GM12878 (cell line): ENCODE data around the gene SGMS1.

Experiments
- EGR1 ChIP-seq, 2 experiments: IDR thresholded peaks; 1 replicate in 1 of 2; 2 replicates in 1 of 2; pipeline ENCODE4 v1.6.1; 2011 to 2012; ENCODE audit warnings: low read depth in 2 of 2, low read length in 2 of 2, borderline replicate concordance in 1 of 2, mild to moderate bottlenecking in 1 of 2, moderate library complexity in 1 of 2
- EP300 ChIP-seq, 2 experiments: fragments of 150-350 bp in 1 of 2; IDR thresholded peaks; 2 replicates each; pipeline ENCODE4 v1.6.1; 2011 to 2012; ENCODE audit warnings: low read depth in 2 of 2, low read length in 2 of 2, borderline replicate concordance in 1 of 2, improper control_type of control experiment in 1 of 2, inconsistent platforms in 1 of 2; ENCODE audit not compliant: control insufficient read depth in 1 of 2
- POLR2A ChIP-seq: IDR thresholded peaks from 2 replicates; pipeline ENCODE4 v1.6.1; 2011; ENCODE audit warnings: low read depth, mild to moderate bottlenecking, low read length
- SUPT20H ChIP-seq: IDR thresholded peaks from 2 replicates; pipeline ENCODE4 v1.6.1; 2011; ENCODE audit warnings: low read depth, mild to moderate bottlenecking, low read length, moderate library complexity, borderline replicate concordance; ENCODE audit not compliant: control insufficient read depth
- ZNF274 ChIP-seq: IDR thresholded peaks from one replicate; pipeline ENCODE4 v1.8.0; 2011; ENCODE audit not compliant: insufficient read length, insufficient read depth
- TF ChIP-seq, protein P1 (sequence below), 3 experiments: IDR thresholded peaks in 2 of 3; conservative IDR thresholded peaks in 1 of 3; 2 replicates each; pipeline ENCODE4 v1.5.1; 2011; ENCODE audit warnings: low read depth in 3 of 3, low read length in 3 of 3, mild to moderate bottlenecking in 3 of 3, control low read depth in 2 of 3, moderate library complexity in 2 of 3, inconsistent platforms in 1 of 3, mixed read lengths in 1 of 3; ENCODE audit not compliant: control insufficient read depth in 2 of 3, insufficient read depth in 1 of 3; ENCODE audit errors: extremely low read depth in 1 of 3
- TF ChIP-seq, protein P2 (sequence below): IDR thresholded peaks from 2 replicates; pipeline ENCODE4 v1.6.1; 2011; ENCODE audit warnings: low read depth, mild to moderate bottlenecking, low read length, moderate library complexity, borderline replicate concordance; ENCODE audit errors: extremely low read depth

DNA sequence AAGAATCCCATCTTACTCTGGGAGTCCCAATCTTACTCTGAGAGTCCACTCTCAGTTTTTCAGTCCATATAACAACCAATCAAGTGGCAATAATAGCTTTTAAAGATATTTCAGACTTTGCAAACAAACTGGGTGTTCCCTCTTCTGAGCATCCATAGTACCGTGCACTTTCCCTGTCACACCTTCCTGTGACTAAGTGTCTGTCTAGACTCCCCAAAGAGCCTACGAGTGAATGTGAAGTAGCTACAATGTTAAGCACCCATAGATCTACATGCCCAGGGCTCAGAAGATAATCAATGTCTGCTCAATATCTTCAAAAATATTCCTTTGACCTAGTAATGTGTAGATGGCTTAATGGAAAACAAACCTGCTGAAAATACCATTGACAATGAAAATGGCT lies 276.8 kb downstream of the SGMS1 start:
- TF ChIP-seq ZNF274 (no peak), POLR2A (no peak), EP300 (IDR thresholded peaks at IDR 0.05; ENCODE audit: borderline replicate concordance in 1 of 2, control insufficient read depth in 1 of 2, low read depth in 2 of 2, low read length in 2 of 2) (no peak), EGR1 (IDR thresholded peaks at IDR 0.05; ENCODE audit: borderline replicate concordance in 1 of 2, low read depth in 2 of 2, low read length in 2 of 2) (no peak), SUPT20H (no peak)
- TF ChIP-seq, protein P1, sequence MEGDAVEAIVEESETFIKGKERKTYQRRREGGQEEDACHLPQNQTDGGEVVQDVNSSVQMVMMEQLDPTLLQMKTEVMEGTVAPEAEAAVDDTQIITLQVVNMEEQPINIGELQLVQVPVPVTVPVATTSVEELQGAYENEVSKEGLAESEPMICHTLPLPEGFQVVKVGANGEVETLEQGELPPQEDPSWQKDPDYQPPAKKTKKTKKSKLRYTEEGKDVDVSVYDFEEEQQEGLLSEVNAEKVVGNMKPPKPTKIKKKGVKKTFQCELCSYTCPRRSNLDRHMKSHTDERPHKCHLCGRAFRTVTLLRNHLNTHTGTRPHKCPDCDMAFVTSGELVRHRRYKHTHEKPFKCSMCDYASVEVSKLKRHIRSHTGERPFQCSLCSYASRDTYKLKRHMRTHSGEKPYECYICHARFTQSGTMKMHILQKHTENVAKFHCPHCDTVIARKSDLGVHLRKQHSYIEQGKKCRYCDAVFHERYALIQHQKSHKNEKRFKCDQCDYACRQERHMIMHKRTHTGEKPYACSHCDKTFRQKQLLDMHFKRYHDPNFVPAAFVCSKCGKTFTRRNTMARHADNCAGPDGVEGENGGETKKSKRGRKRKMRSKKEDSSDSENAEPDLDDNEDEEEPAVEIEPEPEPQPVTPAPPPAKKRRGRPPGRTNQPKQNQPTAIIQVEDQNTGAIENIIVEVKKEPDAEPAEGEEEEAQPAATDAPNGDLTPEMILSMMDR (IDR thresholded peaks at IDR 0.05 in 2 of 3, conservative IDR thresholded peaks at IDR 0.05 in 1 of 3; ENCODE audit: control insufficient read depth in 2 of 3, extremely low read depth in 1 of 3, insufficient read depth in 1 of 3, low read depth in 3 of 3, low read length in 3 of 3), result no peak
- TF ChIP-seq, protein P2, sequence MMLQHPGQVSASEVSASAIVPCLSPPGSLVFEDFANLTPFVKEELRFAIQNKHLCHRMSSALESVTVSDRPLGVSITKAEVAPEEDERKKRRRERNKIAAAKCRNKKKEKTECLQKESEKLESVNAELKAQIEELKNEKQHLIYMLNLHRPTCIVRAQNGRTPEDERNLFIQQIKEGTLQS, result no peak
